Colon (tissue), 2 donors: ENCODE data around the gene MYADML2.

Experiments
- FAIRE-seq: peaks from 2 replicates; lab custom pipeline; 2012; peaks lifted over from hg19 to GRCh38; lab: Jason Lieb, UNC
- donor health status: control.
- donor health status: control.

MYADML2 gene

DNA sequence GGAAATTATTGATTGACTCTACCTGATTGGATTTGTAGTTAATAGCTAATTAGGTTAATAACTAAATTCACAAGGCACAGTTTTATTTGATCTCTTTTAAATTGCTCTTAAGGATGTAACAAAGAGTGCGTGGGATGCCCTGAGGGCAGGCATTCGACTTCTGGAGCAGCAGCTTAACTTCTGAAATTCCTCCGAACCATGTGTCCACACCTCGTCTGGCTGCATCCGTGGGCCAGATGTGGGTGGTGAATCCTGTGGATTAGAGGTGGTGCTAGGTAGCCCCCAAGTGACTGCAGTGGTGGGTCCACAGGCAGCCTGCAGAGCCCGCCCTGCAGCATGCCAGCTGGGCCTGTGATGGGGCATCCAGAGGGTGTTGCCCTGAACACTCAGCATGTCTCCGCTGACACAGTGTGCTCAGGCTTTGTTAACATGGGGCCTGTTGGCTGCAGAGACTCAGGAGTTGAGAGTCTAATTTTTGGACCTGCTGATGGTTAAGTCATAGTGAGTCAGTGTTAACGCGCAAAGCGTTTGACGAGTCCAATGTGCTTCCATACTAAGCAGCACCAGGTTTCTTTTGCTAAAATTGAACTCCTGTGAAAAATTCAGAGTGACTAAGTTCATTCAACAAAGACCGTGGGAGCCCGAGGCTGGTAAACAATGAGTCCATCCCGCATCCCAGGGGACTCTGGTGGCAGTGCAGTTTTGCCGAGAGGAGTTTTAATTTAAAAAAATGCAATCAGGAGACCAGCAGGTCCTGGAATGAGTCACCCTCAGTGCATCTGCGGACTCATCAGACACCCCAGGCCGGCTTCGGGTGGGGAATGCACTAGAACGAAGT is 48.8 kb downstream of the MYADML2 start:
- no peak for FAIRE-seq

DNA sequence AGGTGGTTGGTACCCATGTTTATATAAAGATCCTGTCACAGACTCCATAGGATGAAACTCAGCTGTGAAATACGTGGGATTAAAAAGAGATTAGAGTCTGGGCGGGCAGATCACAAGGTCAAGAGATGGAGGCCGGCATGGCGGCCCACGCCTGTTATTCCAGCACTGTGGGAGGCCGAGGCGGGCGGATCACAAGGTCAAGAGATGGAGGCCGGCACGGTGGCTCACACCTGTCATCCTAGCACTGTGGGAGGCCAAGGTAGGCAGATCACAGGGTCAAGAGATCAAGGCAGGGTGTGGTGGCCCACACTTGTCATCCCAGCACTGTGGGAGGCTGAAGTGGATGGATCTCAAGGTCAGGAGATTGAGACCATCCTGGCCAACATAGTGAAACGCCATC is 51.6 kb downstream of the MYADML2 start:
- FAIRE-seq = no peak

DNA sequence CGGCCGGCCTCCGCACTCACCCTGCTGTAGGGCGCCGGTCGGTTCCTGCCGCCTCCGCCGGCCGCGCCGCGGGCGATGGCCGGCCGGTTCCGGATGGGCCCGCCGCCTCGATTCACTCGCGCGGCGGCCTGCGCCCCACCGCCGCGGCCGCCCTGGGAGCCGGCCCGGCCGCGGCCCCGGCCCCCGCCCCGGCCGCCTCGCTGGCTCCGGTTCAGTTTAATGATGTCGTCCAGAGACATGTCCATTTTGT is 55.8 kb downstream of the MYADML2 start:
- FAIRE-seq = no peak

DNA sequence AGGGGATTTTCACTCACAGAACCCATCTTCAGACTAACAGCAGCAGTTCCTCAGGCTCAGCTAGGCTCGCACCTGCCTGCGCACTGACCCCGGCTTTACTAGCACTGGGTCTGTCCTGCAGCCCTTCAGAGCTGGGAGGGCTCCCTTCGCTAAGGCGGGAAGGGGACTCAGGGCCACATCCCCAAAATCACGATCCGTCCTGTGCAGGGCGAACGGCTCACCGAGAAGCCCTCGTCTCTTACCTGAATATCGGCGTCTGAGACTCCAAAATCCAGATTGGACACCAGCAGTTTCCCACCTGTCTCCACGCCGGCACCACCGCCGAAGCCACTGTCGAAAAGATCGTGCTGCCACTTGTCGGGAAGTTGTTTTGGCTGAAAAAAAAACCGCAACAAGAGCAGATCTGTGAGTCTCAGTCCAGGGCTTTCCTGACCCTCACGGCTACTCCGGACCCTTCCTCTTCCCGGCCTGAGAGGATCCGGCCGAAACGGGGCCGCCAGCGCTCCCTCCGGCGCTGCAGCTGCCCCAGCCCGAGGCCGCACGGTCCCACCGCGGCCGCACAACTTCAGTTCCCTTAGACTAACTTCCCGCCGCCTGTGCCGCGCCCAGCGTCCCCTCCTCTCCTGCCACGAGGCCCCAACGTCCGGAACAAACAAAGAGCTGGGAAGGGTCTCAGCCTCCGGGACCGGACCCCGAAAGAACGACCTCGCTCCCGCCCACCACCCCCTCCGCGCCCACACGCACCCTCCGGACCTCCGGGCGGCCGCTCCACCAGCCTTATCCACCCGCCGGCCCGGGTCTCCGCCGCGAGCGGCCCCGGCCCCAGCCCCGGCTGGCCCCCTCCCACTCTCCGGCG is 56.4 kb downstream of the MYADML2 start:
- no peak for FAIRE-seq
